ENCODE results near the gene SV2B. TPM values are rescaled to one million over a fixed set of nuclear protein-coding genes. Genes with fewer than 3 reads are reported as not detected.

SV2B gene
- 0.87 TPM for total RNA-seq
- long read RNA-seq = 0 reads

DNA sequence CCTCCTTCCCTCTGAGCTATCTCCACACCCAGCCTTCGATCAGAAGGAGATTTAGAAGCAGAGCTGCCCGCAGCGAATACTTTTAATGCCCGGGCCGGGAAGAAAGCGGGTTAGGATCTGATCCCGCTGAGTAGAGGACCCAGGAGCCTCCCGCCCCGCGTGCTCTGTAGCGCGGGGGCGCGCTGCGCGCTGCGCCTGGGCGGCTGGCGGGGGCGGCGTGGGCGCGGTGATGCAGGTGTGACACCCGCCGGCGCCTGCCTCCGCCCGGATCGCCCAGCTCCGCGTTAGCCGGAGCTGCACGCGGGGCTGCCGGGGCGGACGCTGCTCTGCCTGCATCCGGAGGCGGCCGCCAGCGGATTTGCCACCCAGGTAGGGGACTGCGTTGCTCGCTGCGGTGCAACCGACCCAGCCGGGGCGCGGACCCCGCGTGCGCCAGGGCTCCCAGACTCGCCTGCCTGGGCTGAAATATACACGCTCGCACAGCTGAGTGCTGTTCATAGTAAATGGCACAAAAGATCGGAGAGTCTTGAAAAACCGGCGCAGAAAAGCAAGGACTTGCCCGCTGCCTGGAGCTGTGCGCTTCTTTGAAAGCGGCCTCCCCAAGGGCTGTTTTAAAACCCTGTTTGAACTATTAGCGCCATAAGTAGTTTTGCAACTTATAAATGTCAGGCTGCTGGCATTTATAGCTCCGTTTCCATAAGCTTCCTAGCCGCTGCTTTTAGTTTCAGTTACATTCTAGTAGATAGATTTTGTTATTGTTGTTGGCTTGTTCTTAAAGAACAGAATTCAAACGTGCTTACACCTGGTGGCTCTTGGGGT lies at the start of gene SV2B:
Gene SV2B (plus strand): TSS at position 263 of the 819 bp plus-strand sequence. CDS start 126,007 bp downstream, outside the sequence.
- ATAC-seq (peak; percentile 56), DNase-seq (no peak)
- H3K4me1 ChIP-seq = peaks cover 14% of the 10 kb centered on the region
- H3K36me3 ChIP-seq = no peaks in the 10 kb centered on the region
- intact Hi-C loops (cut with DNase I) = no loop called here
- TF ChIP-seq, protein P1, sequence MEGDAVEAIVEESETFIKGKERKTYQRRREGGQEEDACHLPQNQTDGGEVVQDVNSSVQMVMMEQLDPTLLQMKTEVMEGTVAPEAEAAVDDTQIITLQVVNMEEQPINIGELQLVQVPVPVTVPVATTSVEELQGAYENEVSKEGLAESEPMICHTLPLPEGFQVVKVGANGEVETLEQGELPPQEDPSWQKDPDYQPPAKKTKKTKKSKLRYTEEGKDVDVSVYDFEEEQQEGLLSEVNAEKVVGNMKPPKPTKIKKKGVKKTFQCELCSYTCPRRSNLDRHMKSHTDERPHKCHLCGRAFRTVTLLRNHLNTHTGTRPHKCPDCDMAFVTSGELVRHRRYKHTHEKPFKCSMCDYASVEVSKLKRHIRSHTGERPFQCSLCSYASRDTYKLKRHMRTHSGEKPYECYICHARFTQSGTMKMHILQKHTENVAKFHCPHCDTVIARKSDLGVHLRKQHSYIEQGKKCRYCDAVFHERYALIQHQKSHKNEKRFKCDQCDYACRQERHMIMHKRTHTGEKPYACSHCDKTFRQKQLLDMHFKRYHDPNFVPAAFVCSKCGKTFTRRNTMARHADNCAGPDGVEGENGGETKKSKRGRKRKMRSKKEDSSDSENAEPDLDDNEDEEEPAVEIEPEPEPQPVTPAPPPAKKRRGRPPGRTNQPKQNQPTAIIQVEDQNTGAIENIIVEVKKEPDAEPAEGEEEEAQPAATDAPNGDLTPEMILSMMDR (IDR thresholded peaks at IDR 0.05) = no peak
- H3K4me3 ChIP-seq = peak within 1 kb of the TSS; percentile 53
- no peak within 1 kb of the TSS for H3K27ac ChIP-seq
- H3K27me3 ChIP-seq = peaks cover 71% of the 10 kb centered on the region
- no peaks in the 10 kb centered on the region for H3K9me3 ChIP-seq

GRCh38 chr15:91051248-91051647 lies 48.8 kb upstream of the SV2B start:
- TF ChIP-seq, protein P1 (IDR thresholded peaks at IDR 0.05) = no peak
- Histone ChIP-seq H3K4me3 (no peak overlapping the region), H3K4me1 (no peaks in the 10 kb centered on the region), H3K9me3 (no peaks in the 10 kb centered on the region), H3K27ac (no peak overlapping the region), H3K36me3 (no peaks in the 10 kb centered on the region), H3K27me3 (peaks cover 17% of the 10 kb centered on the region)
- intact Hi-C loops (cut with DNase I) = no loop called here
- DNase-seq (no peak), ATAC-seq (no peak)

DNA sequence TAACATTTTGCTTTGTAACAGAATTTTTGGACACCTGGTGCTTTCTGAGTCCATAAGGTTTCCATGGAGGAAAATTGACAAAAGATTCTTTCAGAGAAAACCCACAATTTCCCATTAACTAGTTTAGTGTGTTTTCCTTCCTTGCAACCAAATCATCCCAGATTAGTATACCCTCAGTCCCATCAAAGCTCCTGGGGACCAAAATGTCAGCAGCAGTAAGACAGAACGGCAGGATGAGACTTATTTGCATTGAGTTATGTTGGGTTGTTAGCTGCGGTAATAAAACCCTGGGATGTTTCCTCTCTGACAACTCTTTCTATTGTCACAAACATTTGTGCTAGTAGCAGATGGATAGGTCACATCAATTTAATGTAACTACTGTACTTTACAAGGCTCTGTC lies 45.2 kb upstream of the SV2B start:
- Histone ChIP-seq H3K4me1 (no peaks in the 10 kb centered on the region), H3K4me3 (no peak overlapping the region), H3K27me3 (peaks cover 39% of the 10 kb centered on the region), H3K27ac (no peak overlapping the region), H3K36me3 (no peaks in the 10 kb centered on the region), H3K9me3 (no peaks in the 10 kb centered on the region)
- no peak for DNase-seq
- ATAC-seq = no peak
- intact Hi-C loops (cut with DNase I) = loop anchor here (5.0 kb wide), 1 partner anchor 212 kb away; no protein-coding TSS in a partner anchor
- TF ChIP-seq, protein P1 (IDR thresholded peaks at IDR 0.05) = no peak

GRCh38 chr15:91055548-91056331 lies 44.3 kb upstream of the SV2B start:
- no peak overlapping the region for H3K4me3 ChIP-seq
- H3K27me3 ChIP-seq = peaks cover 39% of the 10 kb centered on the region
- intact Hi-C loops (cut with DNase I) = loop anchor here (5.0 kb wide), 1 partner anchor 212 kb away; no protein-coding TSS in a partner anchor
- no peaks in the 10 kb centered on the region for H3K4me1 ChIP-seq
- ATAC-seq (peak; percentile 96), DNase-seq (no peak)
- TF ChIP-seq, protein P1 (IDR thresholded peaks at IDR 0.05) = peak; percentile 74
- H3K36me3 ChIP-seq = no peaks in the 10 kb centered on the region
- no peaks in the 10 kb centered on the region for H3K9me3 ChIP-seq
- no peak overlapping the region for H3K27ac ChIP-seq

DNA sequence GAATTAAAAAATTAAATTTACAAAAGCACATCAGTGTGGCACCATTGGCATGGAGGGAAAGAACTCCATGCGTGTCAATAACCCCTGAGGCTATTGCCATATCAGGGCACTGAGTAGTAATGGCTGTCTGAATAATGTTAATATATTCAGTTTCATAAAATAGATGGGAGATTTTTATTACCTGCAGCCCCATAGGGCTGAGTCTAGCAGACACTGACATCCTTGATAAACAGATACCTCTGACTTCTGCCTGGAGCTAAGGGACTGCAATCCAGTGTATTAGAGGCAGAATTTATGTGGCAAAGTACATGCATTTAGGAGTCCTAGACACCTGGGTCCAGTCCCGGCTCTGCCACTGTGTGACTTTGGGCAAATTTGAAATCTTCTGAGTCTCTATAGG lies 38.8 kb upstream of the SV2B start:
- intact Hi-C loops (cut with DNase I) = loop anchor here (10.0 kb wide), 1 partner anchor 164 kb away; no protein-coding TSS in a partner anchor
- no peak overlapping the region for H3K27ac ChIP-seq
- ATAC-seq (no peak), DNase-seq (no peak)
- no peaks in the 10 kb centered on the region for H3K4me1 ChIP-seq
- no peak overlapping the region for H3K4me3 ChIP-seq
- peaks cover 28% of the 10 kb centered on the region for H3K27me3 ChIP-seq
- TF ChIP-seq, protein P1 (IDR thresholded peaks at IDR 0.05) = no peak
- H3K36me3 ChIP-seq = no peaks in the 10 kb centered on the region
- H3K9me3 ChIP-seq = no peaks in the 10 kb centered on the region

Measured in upper lobe of right lung (tissue), 1 donor.